SK-N-SH treated with all-trans-retinoic acid at 6 μM for 48 hours (cell line): Measurements from ENCODE around the gene LAMA3.
A peak's percentile ranks its signal among the peaks of the same experiment; 100 is the strongest.

ENCODE experiments used
- ATAC-seq: fragments of 200-7000 bp; cut with Tn5 transposase; 3 replicates; pipeline ENCODE4 v1.9.1; 2020; ENCODE audit warnings: mild to moderate bottlenecking, moderate library complexity
- ARNTL ChIP-seq: fragments of 450-650 bp; formaldehyde crosslinking; IDR thresholded peaks from 2 replicates; pipeline ENCODE4 v1.5.0; 2020; ENCODE audit warnings: low read depth, mild to moderate bottlenecking, moderate library complexity, borderline replicate concordance
- BACH2 ChIP-seq: fragments of 250-450 bp; sonication (Bioruptor Pico); IDR thresholded peaks from 2 replicates; pipeline ENCODE4 v1.9.0; 2021; ENCODE audit warnings: mild to moderate bottlenecking, borderline replicate concordance
- CSDC2 ChIP-seq: fragments of 250-450 bp; sonication (Bioruptor Pico); IDR thresholded peaks from 2 replicates; pipeline ENCODE4 v1.5.0; 2020; ENCODE audit warnings: mild to moderate bottlenecking, moderate library complexity
- ESRRG ChIP-seq: fragments of 250-450 bp; sonication (Bioruptor Pico); IDR thresholded peaks from 2 replicates; pipeline ENCODE4 v1.6.1; 2021; ENCODE audit warnings: mild to moderate bottlenecking
- GLIS3 ChIP-seq: fragments of 250-450 bp; sonication (Bioruptor Pico); IDR thresholded peaks from 2 replicates; pipeline ENCODE4 v1.5.0; 2020; ENCODE audit warnings: mild to moderate bottlenecking, moderate library complexity
- OSR1 ChIP-seq: fragments of 250-450 bp; sonication (Bioruptor Pico); IDR thresholded peaks from 2 replicates; pipeline ENCODE4 v1.8.0; 2022; ENCODE audit warnings: moderate library complexity, mild to moderate bottlenecking, inconsistent platforms
- PPARA ChIP-seq: fragments of 250-450 bp; sonication (Bioruptor Pico); IDR thresholded peaks from 2 replicates; pipeline ENCODE4 v1.5.0; 2020; ENCODE audit warnings: mild to moderate bottlenecking, borderline replicate concordance
- RARB ChIP-seq: fragments of 250-450 bp; sonication (Bioruptor Pico); IDR thresholded peaks from 2 replicates; pipeline ENCODE4 v1.8.0; 2021; ENCODE audit warnings: mild to moderate bottlenecking, moderate library complexity
- SNAI2 ChIP-seq: fragments of 250-450 bp; sonication (Bioruptor Pico); IDR thresholded peaks from 2 replicates; pipeline ENCODE4 v1.5.0; 2020; ENCODE audit warnings: mild to moderate bottlenecking, moderate library complexity
- TCF4 ChIP-seq: fragments of 250-450 bp; sonication (Bioruptor Pico); IDR thresholded peaks from 2 replicates; pipeline ENCODE4 v1.8.0; 2021; ENCODE audit warnings: mild to moderate bottlenecking, moderate library complexity, borderline replicate concordance
- TOX ChIP-seq: fragments of 250-450 bp; sonication (Bioruptor Pico); IDR thresholded peaks from 2 replicates; pipeline ENCODE4 v1.8.0; 2021; ENCODE audit warnings: mild to moderate bottlenecking, moderate library complexity, borderline replicate concordance
- ZC3H10 ChIP-seq: fragments of 250-450 bp; sonication (Bioruptor Pico); IDR thresholded peaks from 2 replicates; pipeline ENCODE4 v1.5.1; 2021; ENCODE audit warnings: mild to moderate bottlenecking, moderate library complexity
- ZFP3 ChIP-seq: fragments of 250-450 bp; sonication (Bioruptor Pico); IDR thresholded peaks from 2 replicates; pipeline ENCODE4 v1.5.0; 2020; ENCODE audit warnings: mild to moderate bottlenecking, moderate library complexity
- ZFP30 ChIP-seq: fragments of 450-650 bp; formaldehyde crosslinking; IDR thresholded peaks from 2 replicates; pipeline ENCODE4 v1.5.0; 2022; ENCODE audit warnings: mild to moderate bottlenecking, moderate library complexity
- ZNF565 ChIP-seq: fragments of 450-650 bp; formaldehyde crosslinking; conservative IDR thresholded peaks from 2 replicates; pipeline ENCODE4 v1.5.0; 2020; ENCODE audit warnings: low read depth, mild to moderate bottlenecking, moderate library complexity
- ZNF70 ChIP-seq: fragments of 450-650 bp; formaldehyde crosslinking; IDR thresholded peaks from 2 replicates; pipeline ENCODE4 v1.5.0; 2020; ENCODE audit warnings: mild to moderate bottlenecking, moderate library complexity
- ZNF8 ChIP-seq: fragments of 450-650 bp; formaldehyde crosslinking; IDR thresholded peaks from 2 replicates; pipeline ENCODE4 v1.5.0; 2020; ENCODE audit warnings: mild to moderate bottlenecking, moderate library complexity
- TF ChIP-seq, protein P1 (sequence below): fragments of 250-450 bp; sonication (Bioruptor Pico); IDR thresholded peaks from 2 replicates; pipeline ENCODE4 v1.8.0; 2020; ENCODE audit warnings: mild to moderate bottlenecking, moderate library complexity, borderline replicate concordance
- TF ChIP-seq, protein P2 (sequence below): fragments of 250-450 bp; sonication (Bioruptor Pico); IDR thresholded peaks from 2 replicates; pipeline ENCODE4 v1.5.1; 2021; ENCODE audit warnings: mild to moderate bottlenecking, moderate library complexity
- TF ChIP-seq, protein P3 (sequence below): fragments of 250-450 bp; sonication (Bioruptor Pico); IDR thresholded peaks from 2 replicates; pipeline ENCODE4 v1.5.1; 2020; ENCODE audit warnings: low read depth, mild to moderate bottlenecking, moderate library complexity
- TF ChIP-seq, protein P4 (sequence below): fragments of 250-450 bp; sonication (Bioruptor Pico); IDR thresholded peaks from 2 replicates; pipeline ENCODE4 v1.8.0; 2021; ENCODE audit warnings: low read depth, mild to moderate bottlenecking, moderate library complexity, borderline replicate concordance
- TF ChIP-seq, protein P5 (sequence below): fragments of 250-450 bp; sonication (Bioruptor Pico); IDR thresholded peaks from 2 replicates; pipeline ENCODE4 v1.5.0; 2020; ENCODE audit warnings: mild to moderate bottlenecking, moderate library complexity

The LAMA3 gene

DNA sequence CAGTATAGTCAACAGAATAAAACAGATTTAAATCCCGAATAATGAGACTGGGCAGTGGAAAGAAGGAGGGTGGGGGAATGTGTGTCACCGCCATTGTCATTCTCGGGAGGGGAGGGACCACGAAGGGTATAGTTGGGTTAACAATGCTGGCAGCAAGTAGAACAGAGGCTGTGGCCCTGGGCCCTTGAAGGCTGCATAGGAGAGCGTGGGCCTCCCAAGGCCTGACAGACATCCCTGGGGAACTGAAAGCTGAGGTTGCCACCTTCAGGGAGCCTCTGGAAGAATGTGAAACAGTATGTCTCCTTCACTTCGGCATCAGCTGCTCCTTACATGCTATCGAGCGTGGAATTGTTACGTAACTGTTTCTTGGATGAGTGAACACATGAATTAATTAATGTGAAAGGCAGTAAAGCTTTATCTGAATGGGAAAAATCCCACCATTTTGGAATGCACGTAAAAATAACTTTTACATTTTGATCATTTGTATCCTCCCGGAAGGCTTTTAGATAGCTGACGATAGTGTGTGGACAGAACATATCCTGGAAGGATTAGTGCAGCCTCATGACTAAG is 232.5 kb downstream of the LAMA3 start:
- ATAC-seq, result no peak
- peak; percentile 93 for TF ChIP-seq ZFP3 (CRISPR knock-in tag)
- TF ChIP-seq, protein P1, sequence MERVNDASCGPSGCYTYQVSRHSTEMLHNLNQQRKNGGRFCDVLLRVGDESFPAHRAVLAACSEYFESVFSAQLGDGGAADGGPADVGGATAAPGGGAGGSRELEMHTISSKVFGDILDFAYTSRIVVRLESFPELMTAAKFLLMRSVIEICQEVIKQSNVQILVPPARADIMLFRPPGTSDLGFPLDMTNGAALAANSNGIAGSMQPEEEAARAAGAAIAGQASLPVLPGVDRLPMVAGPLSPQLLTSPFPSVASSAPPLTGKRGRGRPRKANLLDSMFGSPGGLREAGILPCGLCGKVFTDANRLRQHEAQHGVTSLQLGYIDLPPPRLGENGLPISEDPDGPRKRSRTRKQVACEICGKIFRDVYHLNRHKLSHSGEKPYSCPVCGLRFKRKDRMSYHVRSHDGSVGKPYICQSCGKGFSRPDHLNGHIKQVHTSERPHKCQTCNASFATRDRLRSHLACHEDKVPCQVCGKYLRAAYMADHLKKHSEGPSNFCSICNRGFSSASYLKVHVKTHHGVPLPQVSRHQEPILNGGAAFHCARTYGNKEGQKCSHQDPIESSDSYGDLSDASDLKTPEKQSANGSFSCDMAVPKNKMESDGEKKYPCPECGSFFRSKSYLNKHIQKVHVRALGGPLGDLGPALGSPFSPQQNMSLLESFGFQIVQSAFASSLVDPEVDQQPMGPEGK (CRISPR knock-in tag), result no peak

DNA sequence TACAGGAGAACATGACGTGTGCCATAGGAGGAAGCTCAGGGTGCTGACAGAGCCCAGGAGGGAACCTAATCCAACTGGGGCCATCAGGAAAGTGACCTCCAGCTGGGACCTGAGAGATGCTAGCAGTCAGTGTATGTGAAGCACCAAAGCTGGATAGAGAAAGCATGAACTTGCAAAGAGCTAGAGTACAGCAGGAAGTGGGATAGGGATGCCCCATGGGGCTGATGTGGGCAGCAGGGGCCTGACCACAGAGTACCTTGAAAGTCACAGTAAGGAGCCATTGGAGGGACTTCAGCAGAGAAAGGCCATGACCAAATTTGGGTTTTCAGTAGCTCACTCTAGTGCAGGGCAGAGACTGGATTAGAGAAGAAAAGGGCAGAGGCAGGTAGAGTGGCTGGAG is 233.7 kb downstream of the LAMA3 start:
- no peak for TF ChIP-seq OSR1
- TF ChIP-seq GLIS3, result no peak
- no peak for ATAC-seq

DNA sequence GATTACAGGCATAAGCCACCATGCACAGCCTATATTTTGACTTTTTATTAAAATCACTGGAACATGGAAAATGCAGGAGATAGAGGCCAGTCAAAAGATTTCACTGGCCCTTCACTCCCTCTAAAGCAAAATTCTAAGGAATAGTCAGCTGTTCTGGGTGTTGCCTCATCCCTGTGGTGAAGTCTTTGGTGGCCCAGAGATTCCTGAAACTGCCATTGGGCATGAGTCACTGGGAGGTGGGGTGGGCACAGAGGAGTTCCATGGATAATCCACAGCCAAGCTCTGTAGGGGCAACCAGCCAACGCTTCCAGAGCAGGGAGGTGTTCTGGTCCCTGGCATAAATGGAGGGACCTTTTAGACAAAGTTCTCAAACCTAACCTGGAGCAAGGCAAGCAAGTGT is 235.6 kb downstream of the LAMA3 start:
- TF ChIP-seq, protein P1 (CRISPR knock-in tag), result no peak
- TF ChIP-seq OSR1, result no peak
- no peak for TF ChIP-seq ZNF70 (CRISPR knock-in tag)
- TF ChIP-seq TCF4 (CRISPR knock-in tag), result no peak
- no peak for TF ChIP-seq ZC3H10 (CRISPR knock-in tag)
- TF ChIP-seq ZFP3 (CRISPR knock-in tag), result no peak
- TF ChIP-seq, protein P2, sequence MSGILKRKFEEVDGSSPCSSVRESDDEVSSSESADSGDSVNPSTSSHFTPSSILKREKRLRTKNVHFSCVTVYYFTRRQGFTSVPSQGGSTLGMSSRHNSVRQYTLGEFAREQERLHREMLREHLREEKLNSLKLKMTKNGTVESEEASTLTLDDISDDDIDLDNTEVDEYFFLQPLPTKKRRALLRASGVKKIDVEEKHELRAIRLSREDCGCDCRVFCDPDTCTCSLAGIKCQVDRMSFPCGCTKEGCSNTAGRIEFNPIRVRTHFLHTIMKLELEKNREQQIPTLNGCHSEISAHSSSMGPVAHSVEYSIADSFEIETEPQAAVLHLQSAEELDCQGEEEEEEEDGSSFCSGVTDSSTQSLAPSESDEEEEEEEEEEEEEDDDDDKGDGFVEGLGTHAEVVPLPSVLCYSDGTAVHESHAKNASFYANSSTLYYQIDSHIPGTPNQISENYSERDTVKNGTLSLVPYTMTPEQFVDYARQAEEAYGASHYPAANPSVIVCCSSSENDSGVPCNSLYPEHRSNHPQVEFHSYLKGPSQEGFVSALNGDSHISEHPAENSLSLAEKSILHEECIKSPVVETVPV (CRISPR knock-in tag), result no peak
- TF ChIP-seq, protein P3, sequence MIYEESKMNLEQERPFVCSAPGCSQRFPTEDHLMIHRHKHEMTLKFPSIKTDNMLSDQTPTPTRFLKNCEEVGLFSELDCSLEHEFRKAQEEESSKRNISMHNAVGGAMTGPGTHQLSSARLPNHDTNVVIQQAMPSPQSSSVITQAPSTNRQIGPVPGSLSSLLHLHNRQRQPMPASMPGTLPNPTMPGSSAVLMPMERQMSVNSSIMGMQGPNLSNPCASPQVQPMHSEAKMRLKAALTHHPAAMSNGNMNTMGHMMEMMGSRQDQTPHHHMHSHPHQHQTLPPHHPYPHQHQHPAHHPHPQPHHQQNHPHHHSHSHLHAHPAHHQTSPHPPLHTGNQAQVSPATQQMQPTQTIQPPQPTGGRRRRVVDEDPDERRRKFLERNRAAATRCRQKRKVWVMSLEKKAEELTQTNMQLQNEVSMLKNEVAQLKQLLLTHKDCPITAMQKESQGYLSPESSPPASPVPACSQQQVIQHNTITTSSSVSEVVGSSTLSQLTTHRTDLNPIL (CRISPR knock-in tag), result no peak
- no peak for TF ChIP-seq ARNTL
- no peak for TF ChIP-seq RARB
- no peak for TF ChIP-seq SNAI2 (CRISPR knock-in tag)
- TF ChIP-seq, protein P4, sequence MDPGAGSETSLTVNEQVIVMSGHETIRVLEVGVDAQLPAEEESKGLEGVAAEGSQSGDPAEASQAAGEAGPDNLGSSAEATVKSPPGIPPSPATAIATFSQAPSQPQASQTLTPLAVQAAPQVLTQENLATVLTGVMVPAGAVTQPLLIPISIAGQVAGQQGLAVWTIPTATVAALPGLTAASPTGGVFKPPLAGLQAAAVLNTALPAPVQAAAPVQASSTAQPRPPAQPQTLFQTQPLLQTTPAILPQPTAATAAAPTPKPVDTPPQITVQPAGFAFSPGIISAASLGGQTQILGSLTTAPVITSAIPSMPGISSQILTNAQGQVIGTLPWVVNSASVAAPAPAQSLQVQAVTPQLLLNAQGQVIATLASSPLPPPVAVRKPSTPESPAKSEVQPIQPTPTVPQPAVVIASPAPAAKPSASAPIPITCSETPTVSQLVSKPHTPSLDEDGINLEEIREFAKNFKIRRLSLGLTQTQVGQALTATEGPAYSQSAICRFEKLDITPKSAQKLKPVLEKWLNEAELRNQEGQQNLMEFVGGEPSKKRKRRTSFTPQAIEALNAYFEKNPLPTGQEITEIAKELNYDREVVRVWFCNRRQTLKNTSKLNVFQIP (CRISPR knock-in tag), result no peak
- no peak for TF ChIP-seq ZNF8
- TF ChIP-seq, protein P5, sequence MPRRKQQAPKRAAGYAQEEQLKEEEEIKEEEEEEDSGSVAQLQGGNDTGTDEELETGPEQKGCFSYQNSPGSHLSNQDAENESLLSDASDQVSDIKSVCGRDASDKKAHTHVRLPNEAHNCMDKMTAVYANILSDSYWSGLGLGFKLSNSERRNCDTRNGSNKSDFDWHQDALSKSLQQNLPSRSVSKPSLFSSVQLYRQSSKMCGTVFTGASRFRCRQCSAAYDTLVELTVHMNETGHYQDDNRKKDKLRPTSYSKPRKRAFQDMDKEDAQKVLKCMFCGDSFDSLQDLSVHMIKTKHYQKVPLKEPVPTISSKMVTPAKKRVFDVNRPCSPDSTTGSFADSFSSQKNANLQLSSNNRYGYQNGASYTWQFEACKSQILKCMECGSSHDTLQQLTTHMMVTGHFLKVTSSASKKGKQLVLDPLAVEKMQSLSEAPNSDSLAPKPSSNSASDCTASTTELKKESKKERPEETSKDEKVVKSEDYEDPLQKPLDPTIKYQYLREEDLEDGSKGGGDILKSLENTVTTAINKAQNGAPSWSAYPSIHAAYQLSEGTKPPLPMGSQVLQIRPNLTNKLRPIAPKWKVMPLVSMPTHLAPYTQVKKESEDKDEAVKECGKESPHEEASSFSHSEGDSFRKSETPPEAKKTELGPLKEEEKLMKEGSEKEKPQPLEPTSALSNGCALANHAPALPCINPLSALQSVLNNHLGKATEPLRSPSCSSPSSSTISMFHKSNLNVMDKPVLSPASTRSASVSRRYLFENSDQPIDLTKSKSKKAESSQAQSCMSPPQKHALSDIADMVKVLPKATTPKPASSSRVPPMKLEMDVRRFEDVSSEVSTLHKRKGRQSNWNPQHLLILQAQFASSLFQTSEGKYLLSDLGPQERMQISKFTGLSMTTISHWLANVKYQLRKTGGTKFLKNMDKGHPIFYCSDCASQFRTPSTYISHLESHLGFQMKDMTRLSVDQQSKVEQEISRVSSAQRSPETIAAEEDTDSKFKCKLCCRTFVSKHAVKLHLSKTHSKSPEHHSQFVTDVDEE, result no peak
- TF ChIP-seq TOX (CRISPR knock-in tag), result no peak
- no peak for TF ChIP-seq PPARA (CRISPR knock-in tag)
- no peak for ATAC-seq

DNA sequence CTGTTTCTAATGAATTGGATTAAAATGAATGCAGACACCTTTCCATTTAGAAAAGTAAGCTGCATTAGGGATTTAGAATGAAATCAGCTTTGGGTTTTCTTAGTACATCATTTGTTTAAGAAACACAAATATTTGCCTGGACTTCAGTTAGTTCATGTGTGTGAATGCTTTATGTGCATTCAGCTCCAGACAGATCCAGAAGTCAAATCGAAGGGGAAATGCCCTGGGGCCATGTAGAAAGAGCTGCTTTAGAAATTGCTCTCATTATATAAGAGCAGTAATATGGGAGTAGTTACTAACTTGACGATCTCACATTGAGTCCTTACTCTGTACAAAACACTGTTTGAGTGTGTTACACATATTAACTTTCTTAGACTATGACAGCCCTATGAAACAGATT is 237.3 kb downstream of the LAMA3 start:
- ATAC-seq, result no peak
- TF ChIP-seq ESRRG (CRISPR knock-in tag), result no peak
- no peak for TF ChIP-seq ZNF565 (CRISPR knock-in tag)
- TF ChIP-seq TOX (CRISPR knock-in tag), result no peak
- no peak for TF ChIP-seq RARB
- TF ChIP-seq, protein P1 (CRISPR knock-in tag), result no peak
- TF ChIP-seq ZC3H10 (CRISPR knock-in tag), result no peak
- TF ChIP-seq GLIS3, result no peak
- TF ChIP-seq, protein P2 (CRISPR knock-in tag), result no peak
- TF ChIP-seq ZFP30 (CRISPR knock-in tag), result no peak
- TF ChIP-seq ARNTL, result no peak
- no peak for TF ChIP-seq BACH2 (CRISPR knock-in tag)
- no peak for TF ChIP-seq CSDC2 (CRISPR knock-in tag)
